HG02885 (cell line): Measurements from ENCODE around the gene SYTL3.

Experiments
- ATAC-seq: cut with Tn5 transposase; IDR thresholded peaks from one replicate; pipeline ENCODE4 v1.9.1; 2021; ENCODE audit warnings: mild to moderate bottlenecking; ENCODE audit not compliant: unreplicated experiment, poor library complexity

The SYTL3 gene

GRCh38 chr6:158755636-158756035, 105.8 kb downstream of the SYTL3 start:
- no peak for ATAC-seq

- ATAC-seq, result no peak
Observed at GRCh38 chr6:158756126-158756525, 106.3 kb downstream of the SYTL3 start.

GRCh38 chr6:158756977-158757752, 107.3 kb downstream of the SYTL3 start:
- no peak for ATAC-seq

- ATAC-seq, result no peak
Observed at GRCh38 chr6:158757753-158758090, 107.9 kb downstream of the SYTL3 start.

- ATAC-seq, result no peak
Observed at GRCh38 chr6:158758451-158758860, 108.6 kb downstream of the SYTL3 start.

GRCh38 chr6:158758941-158759479, 109.2 kb downstream of the SYTL3 start:
- no peak for ATAC-seq

- ATAC-seq, result no peak
Observed at GRCh38 chr6:158759966-158760617, 110.2 kb downstream of the SYTL3 start.

GRCh38 chr6:158760618-158761250, 110.9 kb downstream of the SYTL3 start:
- no peak for ATAC-seq

- ATAC-seq, result no peak
Observed at GRCh38 chr6:158761746-158762145, 111.9 kb downstream of the SYTL3 start.

- ATAC-seq, result no peak
Observed at GRCh38 chr6:158762787-158763433, 113.1 kb downstream of the SYTL3 start.

- no peak for ATAC-seq
Observed at GRCh38 chr6:158763434-158764182, 113.8 kb downstream of the SYTL3 start.

GRCh38 chr6:158764183-158764849, 114.5 kb downstream of the SYTL3 start:
- ATAC-seq, result no peak

GRCh38 chr6:158764926-158765325, 115.1 kb downstream of the SYTL3 start:
- no peak for ATAC-seq

- ATAC-seq, result no peak
Observed at GRCh38 chr6:158765499-158766068, 115.7 kb downstream of the SYTL3 start.

GRCh38 chr6:158766621-158767455, 117.0 kb downstream of the SYTL3 start:
- no peak for ATAC-seq

GRCh38 chr6:158767709-158768108, 117.9 kb downstream of the SYTL3 start:
- no peak for ATAC-seq

GRCh38 chr6:158768436-158768835, 118.6 kb downstream of the SYTL3 start:
- no peak for ATAC-seq

GRCh38 chr6:158769234-158769770, 119.4 kb downstream of the SYTL3 start:
- no peak for ATAC-seq
